ENCODE data around the gene ARHGAP33. TPM values are rescaled to one million over a fixed set of nuclear protein-coding genes. Genes with fewer than 3 reads are reported as not detected.

Gene ARHGAP33
- total RNA-seq, 6 experiments from 2014 or later: 5.4 to 11.0 (median 8.8) TPM

DNA sequence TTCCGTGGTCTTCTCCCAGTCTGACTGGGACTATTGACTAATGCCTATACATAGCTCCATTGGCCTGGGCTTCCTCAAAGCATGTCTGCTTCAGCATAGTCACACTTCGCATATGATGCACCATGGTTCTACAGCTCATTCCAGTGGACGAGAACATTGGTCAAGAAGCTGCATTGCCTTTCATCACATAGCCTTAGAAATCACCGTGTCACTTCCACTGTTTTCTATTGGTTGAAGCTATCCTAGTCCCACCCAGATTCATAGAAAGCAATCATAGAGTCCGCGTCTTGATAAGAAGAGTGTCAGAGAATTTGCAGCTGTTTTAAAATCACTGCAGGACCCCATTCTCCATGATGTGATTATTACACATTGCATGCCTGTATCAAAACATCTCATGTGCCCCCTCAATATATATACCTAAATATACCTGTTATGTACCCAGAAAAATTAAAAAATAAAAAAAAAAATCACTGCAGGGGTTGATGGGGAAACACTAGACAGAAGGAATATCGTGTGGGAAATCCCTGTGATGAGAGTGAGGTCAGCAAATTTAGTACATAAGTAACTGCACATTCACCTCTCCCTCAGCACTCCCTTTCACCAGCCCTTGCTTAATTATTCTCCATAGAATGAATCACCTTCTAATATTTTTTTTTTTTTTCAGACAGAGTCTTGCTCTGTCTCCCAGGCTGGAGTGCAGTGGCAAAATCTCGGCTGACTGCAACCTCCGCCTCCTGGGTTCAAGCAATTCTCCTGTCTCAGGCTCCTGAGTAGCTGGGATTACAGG lies 2.2 kb upstream of the ARHGAP33 start:
- H3K4me3 Mint-ChIP-seq: no peak overlapping the region

DNA sequence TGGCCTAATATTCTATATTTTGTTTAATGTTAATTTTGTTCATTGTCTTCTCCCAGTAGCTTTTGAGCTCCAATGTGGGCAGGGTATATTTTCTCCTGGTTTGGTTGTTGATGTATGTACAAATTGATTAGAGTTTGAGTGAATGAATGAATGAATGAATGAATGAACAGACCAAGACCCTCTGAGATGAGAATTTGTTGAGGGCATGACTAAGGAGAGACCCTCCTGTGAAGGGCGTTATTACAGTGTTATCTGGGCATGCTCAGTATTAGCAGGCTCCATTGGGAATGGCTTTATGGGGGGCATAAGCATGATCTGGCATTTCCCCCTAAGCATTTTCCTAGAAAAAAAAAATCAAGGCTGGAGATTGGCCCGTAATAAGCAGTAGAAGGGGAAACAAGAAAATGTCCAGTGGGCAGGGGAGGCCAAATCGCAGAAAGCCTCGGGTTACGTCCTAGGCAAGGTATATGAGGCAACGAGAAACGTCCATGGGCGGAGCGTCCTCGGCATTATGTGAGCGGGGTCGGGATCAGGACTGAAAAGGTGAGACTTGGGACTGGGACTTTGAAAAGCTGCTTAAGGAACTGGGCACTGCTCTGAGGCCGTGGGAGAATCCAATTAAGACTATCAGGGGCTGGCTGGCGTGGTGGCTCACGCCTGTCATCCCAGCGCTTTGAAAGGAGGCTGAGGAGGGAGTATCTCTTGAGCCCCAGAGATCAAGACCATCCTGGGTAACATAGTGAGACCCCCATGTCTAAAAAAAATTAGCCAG lies 904 bp upstream of the ARHGAP33 start:
- Mint-ChIP-seq H3K4me3 (peak overlapping the region; percentile 88), H3K9me3 (no peaks in the 10 kb centered on the region), H3K27me3 (ENCODE audit: insufficient read depth) (no peaks in the 10 kb centered on the region; the same call in none of the 2 replicates), H3K4me1 (ENCODE audit: low read depth) (peaks cover 22% of the 10 kb centered on the region), H3K27ac (no peak overlapping the region), H3K36me3 (ENCODE audit: low read depth) (no peaks in the 10 kb centered on the region; the same call in 1 of the 2 replicates)
- TF ChIP-seq, protein P1, sequence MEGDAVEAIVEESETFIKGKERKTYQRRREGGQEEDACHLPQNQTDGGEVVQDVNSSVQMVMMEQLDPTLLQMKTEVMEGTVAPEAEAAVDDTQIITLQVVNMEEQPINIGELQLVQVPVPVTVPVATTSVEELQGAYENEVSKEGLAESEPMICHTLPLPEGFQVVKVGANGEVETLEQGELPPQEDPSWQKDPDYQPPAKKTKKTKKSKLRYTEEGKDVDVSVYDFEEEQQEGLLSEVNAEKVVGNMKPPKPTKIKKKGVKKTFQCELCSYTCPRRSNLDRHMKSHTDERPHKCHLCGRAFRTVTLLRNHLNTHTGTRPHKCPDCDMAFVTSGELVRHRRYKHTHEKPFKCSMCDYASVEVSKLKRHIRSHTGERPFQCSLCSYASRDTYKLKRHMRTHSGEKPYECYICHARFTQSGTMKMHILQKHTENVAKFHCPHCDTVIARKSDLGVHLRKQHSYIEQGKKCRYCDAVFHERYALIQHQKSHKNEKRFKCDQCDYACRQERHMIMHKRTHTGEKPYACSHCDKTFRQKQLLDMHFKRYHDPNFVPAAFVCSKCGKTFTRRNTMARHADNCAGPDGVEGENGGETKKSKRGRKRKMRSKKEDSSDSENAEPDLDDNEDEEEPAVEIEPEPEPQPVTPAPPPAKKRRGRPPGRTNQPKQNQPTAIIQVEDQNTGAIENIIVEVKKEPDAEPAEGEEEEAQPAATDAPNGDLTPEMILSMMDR (IDR thresholded peaks at IDR 0.05): no peak
- DNase-seq: no peak

More for the DNA sequence above, 2.2 kb upstream of the ARHGAP33 start:
- no peak for DNase-seq
- H3K4me1 Mint-ChIP-seq (ENCODE audit: low read depth): peaks cover 22% of the 10 kb centered on the region
- TF ChIP-seq, protein P1 (IDR thresholded peaks at IDR 0.05): no peak
- H3K27me3 Mint-ChIP-seq (ENCODE audit: insufficient read depth): peaks cover 2% of the 10 kb centered on the region
- H3K9me3 Mint-ChIP-seq: no peaks in the 10 kb centered on the region
- no peak overlapping the region for H3K27ac Mint-ChIP-seq
- peaks cover 7% of the 10 kb centered on the region for H3K36me3 Mint-ChIP-seq (ENCODE audit: low read depth)

DNA sequence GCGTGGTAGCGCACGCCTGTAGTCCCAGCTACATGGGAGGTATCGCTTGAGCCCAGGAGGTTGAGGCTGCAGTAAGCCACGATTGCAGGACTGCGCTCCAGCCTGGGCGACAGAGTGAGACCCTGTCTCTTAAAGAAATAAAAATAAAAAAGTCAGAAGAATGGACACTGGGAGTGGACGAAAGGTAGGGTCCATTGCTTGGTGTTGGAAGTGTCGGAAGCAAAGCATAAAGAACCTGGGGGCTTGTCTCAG lies 392 bp upstream of the ARHGAP33 start:
- H3K9me3 Mint-ChIP-seq: no peaks in the 10 kb centered on the region
- TF ChIP-seq, protein P1 (IDR thresholded peaks at IDR 0.05): no peak
- no peak overlapping the region for H3K27ac Mint-ChIP-seq
- peak overlapping the region; percentile 88 for H3K4me3 Mint-ChIP-seq
- DNase-seq: no peak
- H3K4me1 Mint-ChIP-seq (ENCODE audit: low read depth): peaks cover 22% of the 10 kb centered on the region
- H3K27me3 Mint-ChIP-seq (ENCODE audit: insufficient read depth): no peaks in the 10 kb centered on the region; the same call in 1 of the 2 replicates
- H3K36me3 Mint-ChIP-seq (ENCODE audit: low read depth): no peaks in the 10 kb centered on the region; the same call in 1 of the 2 replicates

DNA sequence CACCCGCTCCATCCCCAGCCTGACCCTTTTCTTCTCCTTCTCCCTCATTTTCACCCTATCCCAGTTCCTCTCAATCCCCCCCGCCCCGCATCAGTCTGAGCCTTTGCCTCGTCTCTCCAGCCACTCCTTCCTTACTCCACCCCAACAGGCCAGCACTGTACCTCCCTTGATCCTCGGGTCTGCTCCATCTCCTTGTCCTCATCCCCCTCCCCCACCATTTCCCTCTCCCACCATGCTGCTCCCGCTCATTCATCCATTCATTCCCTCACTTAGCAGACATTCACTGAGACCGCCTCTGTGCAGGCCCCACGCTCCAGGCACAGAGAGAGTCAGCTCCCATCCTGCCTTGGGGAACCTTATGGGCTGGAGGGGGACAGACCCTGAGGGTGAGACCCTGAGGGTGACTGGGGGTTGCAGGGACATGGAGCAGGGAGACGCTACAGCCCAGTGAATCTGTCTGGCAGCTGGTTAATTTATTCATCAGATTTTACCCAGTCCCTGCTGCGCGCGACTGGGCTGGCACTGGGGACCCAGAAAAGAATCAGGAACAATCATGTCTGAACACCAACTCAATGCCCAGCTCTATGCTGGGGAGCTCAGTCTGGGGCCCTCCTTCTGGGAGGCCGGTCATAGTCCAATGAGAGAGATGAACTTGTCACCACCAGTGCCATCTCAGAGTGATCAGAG lies 881 bp downstream of the ARHGAP33 start:
- peak overlapping the region; percentile 36 for H3K27ac Mint-ChIP-seq
- TF ChIP-seq, protein P1 (IDR thresholded peaks at IDR 0.05): no peak
- DNase-seq: no peak
- H3K4me1 Mint-ChIP-seq (ENCODE audit: low read depth): peaks cover 22% of the 10 kb centered on the region
- H3K9me3 Mint-ChIP-seq: no peaks in the 10 kb centered on the region
- H3K27me3 Mint-ChIP-seq (ENCODE audit: insufficient read depth): no peaks in the 10 kb centered on the region; the same call in 1 of the 2 replicates
- H3K4me3 Mint-ChIP-seq: peak overlapping the region; percentile 88
- H3K36me3 Mint-ChIP-seq (ENCODE audit: low read depth): peaks cover 2% of the 10 kb centered on the region

DNA sequence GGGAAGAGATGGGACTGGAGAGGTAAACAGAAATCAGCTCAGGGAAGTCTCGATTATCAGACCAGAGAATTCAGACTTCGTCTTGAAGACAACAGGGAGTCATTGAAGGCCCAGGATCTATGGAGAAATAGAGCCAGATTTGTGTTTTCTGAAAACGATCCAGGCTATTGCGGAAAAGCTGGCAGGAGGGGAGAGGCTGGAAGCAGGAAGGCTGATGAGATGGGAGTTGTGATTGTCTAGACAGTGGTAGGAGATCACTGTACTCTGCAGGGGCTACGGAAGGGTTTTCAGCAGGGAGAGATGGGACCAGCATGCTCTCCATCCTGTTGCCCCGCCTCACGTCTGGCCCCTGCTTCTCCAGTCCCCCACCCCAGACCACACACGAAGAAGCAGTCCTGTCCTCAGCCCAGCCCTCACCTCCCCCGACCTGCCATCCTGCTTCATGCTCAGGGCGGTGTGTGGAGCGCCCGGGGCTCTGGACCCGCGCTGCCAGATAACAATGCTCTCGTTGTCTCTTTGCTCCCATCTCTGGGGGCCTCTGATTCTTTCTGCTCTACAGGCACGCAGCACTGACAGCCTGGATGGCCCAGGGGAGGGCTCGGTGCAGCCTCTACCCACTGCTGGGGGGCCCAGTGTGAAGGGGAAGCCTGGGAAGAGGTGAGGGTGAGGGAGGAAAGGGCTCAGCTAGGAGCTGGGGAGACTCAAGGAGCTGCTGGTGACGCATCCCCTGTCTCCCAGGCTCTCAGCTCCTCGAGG lies 1.9 kb downstream of the ARHGAP33 start:
- Mint-ChIP-seq H3K4me1 (ENCODE audit: low read depth) (peaks cover 22% of the 10 kb centered on the region), H3K9me3 (no peaks in the 10 kb centered on the region), H3K27ac (no peak overlapping the region), H3K4me3 (peak overlapping the region; percentile 88; the same call in 1 of the 2 replicates), H3K27me3 (ENCODE audit: insufficient read depth) (no peaks in the 10 kb centered on the region), H3K36me3 (ENCODE audit: low read depth) (peaks cover 6% of the 10 kb centered on the region)
- TF ChIP-seq, protein P1 (IDR thresholded peaks at IDR 0.05): no peak
- no peak for DNase-seq
